ENCODE data around the gene EFCAB6. TPM values are rescaled to one million over a fixed set of nuclear protein-coding genes. Genes with fewer than 3 reads are reported as not detected.

The EFCAB6 gene
- total and polyA plus RNA-seq, 3 donors from 2014 or later: 41.3 to 108 (median 81.5) TPM

GRCh38 chr22:43825651-43826050 lies 13.5 kb upstream of the EFCAB6 start:
- DNase-seq: no peak
- H3K4me1 ChIP-seq: peaks cover 5% of the 10 kb centered on the region
- 94 to 95% methylated on average over 11 of the region's 11 CpGs for WGBS, 2 donors
- H3K4me3 ChIP-seq: no peak overlapping the region
- no peaks in the 10 kb centered on the region for H3K27me3 ChIP-seq
- no peaks in the 10 kb centered on the region for H3K9me3 ChIP-seq
- no peaks in the 10 kb centered on the region for H3K36me3 ChIP-seq (ENCODE audit: low read depth, missing control alignments)
- intact Hi-C loops (cut with DNase I; ENCODE audit: low total_unique reads): no loop called here
- no peak for TF ChIP-seq POLR2A (IDR thresholded peaks at IDR 0.05)
- TF ChIP-seq, protein P1, sequence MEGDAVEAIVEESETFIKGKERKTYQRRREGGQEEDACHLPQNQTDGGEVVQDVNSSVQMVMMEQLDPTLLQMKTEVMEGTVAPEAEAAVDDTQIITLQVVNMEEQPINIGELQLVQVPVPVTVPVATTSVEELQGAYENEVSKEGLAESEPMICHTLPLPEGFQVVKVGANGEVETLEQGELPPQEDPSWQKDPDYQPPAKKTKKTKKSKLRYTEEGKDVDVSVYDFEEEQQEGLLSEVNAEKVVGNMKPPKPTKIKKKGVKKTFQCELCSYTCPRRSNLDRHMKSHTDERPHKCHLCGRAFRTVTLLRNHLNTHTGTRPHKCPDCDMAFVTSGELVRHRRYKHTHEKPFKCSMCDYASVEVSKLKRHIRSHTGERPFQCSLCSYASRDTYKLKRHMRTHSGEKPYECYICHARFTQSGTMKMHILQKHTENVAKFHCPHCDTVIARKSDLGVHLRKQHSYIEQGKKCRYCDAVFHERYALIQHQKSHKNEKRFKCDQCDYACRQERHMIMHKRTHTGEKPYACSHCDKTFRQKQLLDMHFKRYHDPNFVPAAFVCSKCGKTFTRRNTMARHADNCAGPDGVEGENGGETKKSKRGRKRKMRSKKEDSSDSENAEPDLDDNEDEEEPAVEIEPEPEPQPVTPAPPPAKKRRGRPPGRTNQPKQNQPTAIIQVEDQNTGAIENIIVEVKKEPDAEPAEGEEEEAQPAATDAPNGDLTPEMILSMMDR (IDR thresholded peaks at IDR 0.05): no peak
- H3K27ac ChIP-seq: no peak overlapping the region

- 84 to 88% methylated on average over 25 to 26 of the region's 26 CpGs for WGBS, 2 donors
- Histone ChIP-seq H3K9me3 (no peaks in the 10 kb centered on the region), H3K36me3 (ENCODE audit: low read depth, missing control alignments) (no peaks in the 10 kb centered on the region), H3K27me3 (no peaks in the 10 kb centered on the region), H3K27ac (no peak overlapping the region), H3K4me1 (peaks cover under 1% of the 10 kb centered on the region), H3K4me3 (no peak overlapping the region)
- DNase-seq: no peak
- intact Hi-C loops (cut with DNase I; ENCODE audit: low total_unique reads): no loop called here
- TF ChIP-seq, protein P1 (IDR thresholded peaks at IDR 0.05): no peak
- no peak for TF ChIP-seq POLR2A (IDR thresholded peaks at IDR 0.05)
Observed at GRCh38 chr22:43824724-43825420, 12.8 kb upstream of the EFCAB6 start.

- Histone ChIP-seq H3K36me3 (ENCODE audit: low read depth, missing control alignments) (no peaks in the 10 kb centered on the region), H3K27me3 (no peaks in the 10 kb centered on the region), H3K9me3 (no peaks in the 10 kb centered on the region), H3K4me3 (no peak overlapping the region), H3K27ac (no peak overlapping the region), H3K4me1 (no peaks in the 10 kb centered on the region)
- intact Hi-C loops (cut with DNase I; ENCODE audit: low total_unique reads): no loop called here
- peak; percentile 12 for DNase-seq
- 87 to 95% methylated on average over 15 to 17 of the region's 17 CpGs for WGBS, 2 donors
- TF ChIP-seq POLR2A (IDR thresholded peaks at IDR 0.05): no peak
- TF ChIP-seq, protein P1 (IDR thresholded peaks at IDR 0.05): no peak
Observed at GRCh38 chr22:43823911-43824665, 12.0 kb upstream of the EFCAB6 start.

- TF ChIP-seq, protein P1 (IDR thresholded peaks at IDR 0.05): no peak
- no peak for TF ChIP-seq POLR2A (IDR thresholded peaks at IDR 0.05)
- H3K36me3 ChIP-seq (ENCODE audit: low read depth, missing control alignments): no peaks in the 10 kb centered on the region
- intact Hi-C loops (cut with DNase I; ENCODE audit: low total_unique reads): no loop called here
- DNase-seq: no peak
- H3K9me3 ChIP-seq: no peaks in the 10 kb centered on the region
- H3K27me3 ChIP-seq: no peaks in the 10 kb centered on the region
- no peak overlapping the region for H3K4me3 ChIP-seq
- H3K27ac ChIP-seq: no peak overlapping the region
- 89 to 93% methylated on average over 12 to 13 of the region's 13 CpGs for WGBS, 2 donors
- H3K4me1 ChIP-seq: no peaks in the 10 kb centered on the region
Observed at GRCh38 chr22:43823353-43823908, 11.3 kb upstream of the EFCAB6 start.
